GM12865 (cell line): ENCODE results near the gene GABBR2.

Experiments
- DNase-seq: peaks from one replicate; pipeline ENCODE4 v3.0.0; 2010; ENCODE audit warnings: low read depth
- H3K4me3 ChIP-seq: 2 replicates; pipeline ENCODE4 v1.5.1; 2011; ENCODE audit warnings: mild to moderate bottlenecking, low read depth, low read length, control low read depth
- CTCF ChIP-seq: IDR thresholded peaks from 2 replicates; pipeline ENCODE4 v1.5.1; 2011; ENCODE audit warnings: low read length, control low read depth, low read depth, inconsistent platforms; ENCODE audit not compliant: insufficient read depth; ENCODE audit errors: missing control alignments

GABBR2 gene

GRCh38 chr9:98251551-98251950 lies 457.2 kb downstream of the GABBR2 start:
- no peak overlapping the region for H3K4me3 ChIP-seq
- no peak for DNase-seq
- no peak for TF ChIP-seq CTCF

GRCh38 chr9:98249771-98250170 lies 459.0 kb downstream of the GABBR2 start:
- no peak for TF ChIP-seq CTCF
- DNase-seq = no peak
- no peak overlapping the region for H3K4me3 ChIP-seq

- H3K4me3 ChIP-seq = no peak overlapping the region
- no peak for DNase-seq
- TF ChIP-seq CTCF = no peak
Observed at GRCh38 chr9:98248737-98249474, 459.8 kb downstream of the GABBR2 start.

GRCh38 chr9:98247831-98248657 lies 460.7 kb downstream of the GABBR2 start:
- no peak for DNase-seq
- no peak for TF ChIP-seq CTCF
- H3K4me3 ChIP-seq = no peak overlapping the region

- DNase-seq = no peak
- H3K4me3 ChIP-seq = no peak overlapping the region
- no peak for TF ChIP-seq CTCF
Observed at GRCh38 chr9:98242426-98242825, 466.3 kb downstream of the GABBR2 start.

- TF ChIP-seq CTCF = no peak
- no peak for DNase-seq
- H3K4me3 ChIP-seq = no peak overlapping the region
Observed at GRCh38 chr9:98241357-98242300, 467.1 kb downstream of the GABBR2 start.
